Omental fat pad (tissue), 4 donors: ENCODE measurements around the gene CDC14A. TPM values are rescaled to one million over a fixed set of nuclear protein-coding genes. Genes with fewer than 3 reads are reported as not detected.
"Not testable (repeated sequence)": the region's sequence is repeated elsewhere in the genome, so short reads cannot be mapped to it uniquely, and the experiment has no call there.

Experiments used
- ATAC-seq: fragments of 150-250 bp; one replicate; pipeline ENCODE4 v1.9.1; 2016; ENCODE audit warnings: mild to moderate bottlenecking, moderate library complexity; ENCODE audit not compliant: low FRiP score
- DNase-seq: peaks from one replicate; pipeline ENCODE4 v3.0.0-alpha.2; 2019; ENCODE audit warnings: low spot score
- CTCF ChIP-seq, 3 donors: fragments of 450-650 bp; IDR thresholded peaks; one replicate each; pipeline ENCODE4 v1.5.1; 2016 to 2017; ENCODE audit warnings: antibody characterized with exemption in 3 of 3, mild to moderate bottlenecking in 3 of 3, moderate library complexity in 2 of 3
- total RNA-seq, 4 donors: library from RNA; depleted of rRNA; stranded (reverse); fragments of >200 nt; gene quantifications; one replicate each; pipeline ENCODE4 v1.1.0, GENCODE V29; 2016

CDC14A gene
- total RNA-seq, 4 donors from 2014 or later, result 9.4 to 39.9 (median 13.4) TPM

- TF ChIP-seq CTCF (IDR thresholded peaks at IDR 0.05), result no peak
- DNase-seq (no peak), ATAC-seq (no peak)
These were observed 16.9 kb upstream of the CDC14A start for GRCh38 chr1:100335436-100335835.

- not testable (repeated sequence) for ATAC-seq
These were observed 14.4 kb upstream of the CDC14A start for GRCh38 chr1:100337878-100338277.

GRCh38 chr1:100339735-100340134, 12.6 kb upstream of the CDC14A start:
- DNase-seq, ATAC-seq: not testable (repeated sequence)

More at GRCh38 chr1:100337878-100338277, 14.4 kb upstream of the CDC14A start:
- not testable (repeated sequence) for DNase-seq

GRCh38 chr1:100340494-100340893, 11.8 kb upstream of the CDC14A start:
- no peak for ATAC-seq
- TF ChIP-seq CTCF (IDR thresholded peaks at IDR 0.05), result no peak
- no peak for DNase-seq

- TF ChIP-seq CTCF (IDR thresholded peaks at IDR 0.05), result no peak
- no peak for ATAC-seq
- no peak for DNase-seq
These were observed 10.0 kb upstream of the CDC14A start for GRCh38 chr1:100342348-100342747.

- no peak for DNase-seq
- no peak for TF ChIP-seq CTCF (IDR thresholded peaks at IDR 0.05)
- ATAC-seq, result no peak
These were observed 8.4 kb upstream of the CDC14A start for GRCh38 chr1:100343897-100344296.

- ATAC-seq (no peak), DNase-seq (no peak)
- no peak for TF ChIP-seq CTCF (IDR thresholded peaks at IDR 0.05)
These were observed 7.5 kb upstream of the CDC14A start for GRCh38 chr1:100344774-100345173.

- TF ChIP-seq CTCF (IDR thresholded peaks at IDR 0.05), result no peak
- DNase-seq (no peak), ATAC-seq (no peak)
These were observed 5.9 kb upstream of the CDC14A start for GRCh38 chr1:100346387-100346786.
